GM20000 (cell line): ENCODE results near the gene PGGHG.

ENCODE experiments used
- DNase-seq: peaks from one replicate; pipeline ENCODE4 v3.0.0; 2012; ENCODE audit warnings: low spot score
- CTCF ChIP-seq: IDR thresholded peaks from 2 replicates; pipeline ENCODE4 v1.5.1; 2012; ENCODE audit warnings: mild to moderate bottlenecking, control low read depth; ENCODE audit errors: extremely low read depth, missing control alignments

Gene PGGHG

GRCh38 chr11:287821-288477 is 977 bp upstream of the PGGHG start:
- DNase-seq = peak; percentile 40
- no peak for TF ChIP-seq CTCF

- no peak for TF ChIP-seq CTCF
- peak; percentile 66 for DNase-seq
Measured at GRCh38 chr11:289398-289711, 429 bp downstream of the PGGHG start.

GRCh38 chr11:289712-290620 is 1.0 kb downstream of the PGGHG start:
- no peak for TF ChIP-seq CTCF
- DNase-seq = no peak

- TF ChIP-seq CTCF = no peak
- DNase-seq = no peak
Measured at GRCh38 chr11:290621-291231, 1.8 kb downstream of the PGGHG start.

GRCh38 chr11:291281-292210 is 2.6 kb downstream of the PGGHG start:
- no peak for DNase-seq
- TF ChIP-seq CTCF = no peak

- TF ChIP-seq CTCF = no peak
- DNase-seq = no peak
Measured at GRCh38 chr11:292211-293121, 3.5 kb downstream of the PGGHG start.
